OCI-LY1 (cell line): Measurements from ENCODE around the gene ATP8A2.

ENCODE experiments used
- H2AFZ ChIP-seq: fragments of 200-600 bp; sonication (generic), shearing (Covaris generic); 2 replicates; pipeline ENCODE4 v1.6.0; 2014; ENCODE audit warnings: antibody characterized with exemption, mild to moderate bottlenecking, low read length
- H3F3A ChIP-seq: fragments of 200-600 bp; sonication (generic), shearing (Covaris generic); 2 replicates; pipeline ENCODE4 v1.6.0; 2014; ENCODE audit warnings: mild to moderate bottlenecking, antibody characterized with exemption, low read length, moderate library complexity; ENCODE audit not compliant: insufficient read depth
- H3K27ac ChIP-seq: fragments of 200-600 bp; sonication (generic); 2 replicates; pipeline ENCODE4 v1.5.1; 2014; ENCODE audit warnings: low read length, mixed run types, mild to moderate bottlenecking, low read depth; ENCODE audit not compliant: poor library complexity, severe bottlenecking
- H3K27me3 ChIP-seq: fragments of 200-600 bp; sonication (generic); 2 replicates; pipeline ENCODE4 v1.6.0; 2014; ENCODE audit warnings: antibody characterized with exemption, mild to moderate bottlenecking, low read length, moderate library complexity; ENCODE audit not compliant: insufficient read depth
- H3K36me3 ChIP-seq: fragments of 200-600 bp; sonication (generic); 2 replicates; pipeline ENCODE4 v1.6.1; 2014; ENCODE audit warnings: mild to moderate bottlenecking, antibody characterized with exemption, low read length, moderate library complexity, mixed read lengths; ENCODE audit not compliant: insufficient read depth
- H3K4me1 ChIP-seq: fragments of 200-600 bp; sonication (generic); 2 replicates; pipeline ENCODE4 v1.5.1; 2014; ENCODE audit warnings: mild to moderate bottlenecking, low read length, moderate library complexity; ENCODE audit not compliant: insufficient read depth, severe bottlenecking
- H3K4me2 ChIP-seq: fragments of 200-600 bp; sonication (generic), shearing (Covaris generic); 2 replicates; pipeline ENCODE4 v1.6.1; 2014; ENCODE audit warnings: low read length
- H3K4me3 ChIP-seq: fragments of 200-600 bp; sonication (generic); 2 replicates; pipeline ENCODE4 v1.5.1; 2014; ENCODE audit warnings: low read length, low read depth, mild to moderate bottlenecking, mixed read lengths; ENCODE audit not compliant: poor library complexity, severe bottlenecking
- H3K79me2 ChIP-seq: fragments of 200-600 bp; shearing (Covaris generic); 2 replicates; pipeline ENCODE4 v1.6.1; 2016; ENCODE audit warnings: mixed run types, low read length, mixed read lengths; ENCODE audit not compliant: insufficient read depth
- H3K9ac ChIP-seq: fragments of 200-600 bp; sonication (generic), shearing (Covaris generic); 2 replicates; pipeline ENCODE4 v1.6.1; 2014; ENCODE audit warnings: mild to moderate bottlenecking, low read length, mixed read lengths
- H3K9me2 ChIP-seq: fragments of 200-600 bp; sonication (generic), shearing (Covaris generic); 2 replicates; pipeline ENCODE4 v1.6.1; 2014; ENCODE audit warnings: low read depth, mild to moderate bottlenecking, low read length, mixed read lengths
- H3K9me3 ChIP-seq: fragments of 200-600 bp; shearing (Covaris generic); 2 replicates; pipeline ENCODE4 v1.6.1; 2014; ENCODE audit warnings: low read length, mixed read lengths
- H4K20me1 ChIP-seq: fragments of 200-600 bp; sonication (generic), shearing (Covaris generic); 2 replicates; pipeline ENCODE4 v1.6.0; 2016; ENCODE audit warnings: mild to moderate bottlenecking, low read length; ENCODE audit not compliant: insufficient read depth
- CTCF ChIP-seq: fragments of 200-600 bp; sonication (generic), shearing (Covaris generic); IDR thresholded peaks from 2 replicates; pipeline ENCODE4 v1.5.1; 2017; ENCODE audit warnings: mild to moderate bottlenecking, antibody characterized with exemption, low read length, moderate library complexity, mixed read lengths
- EZH2 ChIP-seq: fragments of 200-600 bp; sonication (generic), shearing (Covaris generic); IDR thresholded peaks from 2 replicates; pipeline ENCODE4 v1.8.0; 2017; ENCODE audit warnings: borderline replicate concordance, mixed run types, mild to moderate bottlenecking, antibody characterized with exemption, low read length, moderate library complexity, mixed read lengths

The ATP8A2 gene

GRCh38 chr13:25905611-25906010, 533.8 kb downstream of the ATP8A2 start:
- H3K9me3 ChIP-seq: no peaks in the 10 kb centered on the region
- H3K4me1 ChIP-seq: no peaks in the 10 kb centered on the region
- no peaks in the 10 kb centered on the region for H3F3A ChIP-seq
- no peaks in the 10 kb centered on the region for H3K27me3 ChIP-seq
- no peak overlapping the region for H3K4me3 ChIP-seq
- H3K27ac ChIP-seq: no peak overlapping the region
- H3K79me2 ChIP-seq: no peaks in the 10 kb centered on the region
- no peaks in the 10 kb centered on the region for H3K9me2 ChIP-seq
- no peak overlapping the region for H3K4me2 ChIP-seq
- no peaks in the 10 kb centered on the region for H4K20me1 ChIP-seq
- no peaks in the 10 kb centered on the region for H3K36me3 ChIP-seq
- no peak overlapping the region for H3K9ac ChIP-seq
- no peak overlapping the region for H2AFZ ChIP-seq
- TF ChIP-seq EZH2: no peak
- TF ChIP-seq CTCF: no peak

GRCh38 chr13:25906191-25906661, 534.5 kb downstream of the ATP8A2 start:
- H3K27ac ChIP-seq: no peak overlapping the region
- H3K4me3 ChIP-seq: no peak overlapping the region
- H3K9ac ChIP-seq: no peak overlapping the region

GRCh38 chr13:25908366-25908765, 536.6 kb downstream of the ATP8A2 start:
- Histone ChIP-seq H2AFZ (no peak overlapping the region), H3F3A (no peaks in the 10 kb centered on the region), H3K9me2 (no peaks in the 10 kb centered on the region), H3K27ac (no peak overlapping the region), H3K27me3 (no peaks in the 10 kb centered on the region), H3K9ac (no peak overlapping the region), H3K79me2 (no peaks in the 10 kb centered on the region), H3K4me1 (no peaks in the 10 kb centered on the region), H3K4me2 (no peak overlapping the region), H3K4me3 (no peak overlapping the region), H3K9me3 (no peaks in the 10 kb centered on the region), H4K20me1 (no peaks in the 10 kb centered on the region), H3K36me3 (no peaks in the 10 kb centered on the region)
- no peak for TF ChIP-seq EZH2
- no peak for TF ChIP-seq CTCF

More at GRCh38 chr13:25906191-25906661, 534.5 kb downstream of the ATP8A2 start:
- Histone ChIP-seq H3K27me3 (no peaks in the 10 kb centered on the region), H3K9me2 (no peaks in the 10 kb centered on the region), H3K79me2 (no peaks in the 10 kb centered on the region), H4K20me1 (no peaks in the 10 kb centered on the region), H3K4me2 (no peak overlapping the region), H3F3A (no peaks in the 10 kb centered on the region), H3K4me1 (no peaks in the 10 kb centered on the region), H2AFZ (no peak overlapping the region), H3K36me3 (no peaks in the 10 kb centered on the region), H3K9me3 (no peaks in the 10 kb centered on the region)
- no peak for TF ChIP-seq CTCF
- no peak for TF ChIP-seq EZH2
